GM18873 (cell line): ENCODE results near the gene SET.

ENCODE experiments used
- ATAC-seq: cut with Tn5 transposase; IDR thresholded peaks from one replicate; pipeline ENCODE4 v1.9.1; 2021; ENCODE audit warnings: mild to moderate bottlenecking, moderate library complexity, moderate number of reproducible peaks; ENCODE audit not compliant: unreplicated experiment, low FRiP score

Gene SET

DNA sequence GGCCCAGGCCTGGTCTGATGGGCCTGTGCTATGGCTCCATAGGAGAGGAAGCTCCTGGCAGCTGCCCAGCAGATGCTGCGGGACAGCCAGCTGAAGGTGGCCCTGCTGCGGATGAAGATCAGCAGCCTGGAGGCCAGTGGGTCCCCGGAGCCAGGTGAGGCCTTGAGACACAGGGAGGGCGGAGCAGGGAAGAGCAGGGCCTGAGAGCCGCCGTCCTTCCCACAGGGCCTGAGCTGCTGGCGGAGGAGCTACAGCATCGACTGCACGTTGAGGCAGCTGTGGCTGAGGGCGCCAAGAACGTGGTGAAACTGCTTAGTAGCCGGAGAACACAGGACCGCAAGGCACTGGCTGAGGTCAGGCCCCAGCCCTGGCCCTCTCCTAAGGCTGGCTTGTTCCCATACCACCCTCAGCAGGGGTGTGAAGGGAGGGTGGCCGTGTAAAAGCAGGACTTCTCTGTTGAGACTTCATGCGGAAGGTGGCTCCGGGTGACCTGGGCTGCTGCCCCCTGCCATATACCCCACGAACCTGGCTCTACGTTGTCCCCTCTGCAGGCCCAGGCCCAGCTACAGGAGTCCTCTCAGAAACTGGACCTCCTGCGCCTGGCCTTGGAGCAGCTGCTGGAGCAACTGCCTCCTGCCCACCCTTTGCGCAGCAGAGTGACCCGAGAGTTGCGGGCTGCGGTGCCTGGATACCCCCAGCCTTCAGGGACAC is 17.8 kb downstream of the SET start:
- ATAC-seq, result no peak

DNA sequence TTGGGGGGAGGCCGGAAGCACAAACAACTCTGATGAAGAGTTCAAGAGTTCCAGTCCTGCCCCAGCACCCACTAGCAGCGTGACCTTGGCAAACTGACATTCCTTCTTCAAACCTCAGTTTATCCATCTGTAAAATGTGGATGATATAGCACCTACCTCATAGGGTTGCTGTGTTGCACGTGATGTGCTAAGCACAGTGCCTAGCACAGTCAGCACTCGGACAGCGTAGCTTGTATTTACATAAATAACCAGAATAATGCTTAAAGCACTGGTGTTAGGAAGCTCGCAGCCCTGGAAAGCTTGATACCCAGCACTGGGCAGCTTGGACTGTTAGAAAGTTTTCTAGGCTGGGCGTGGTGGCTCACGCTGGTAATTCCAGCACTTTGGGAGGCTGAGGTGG is 18.4 kb downstream of the SET start:
- ATAC-seq, result no peak

- ATAC-seq, result no peak
These were observed 23.7 kb downstream of the SET start for GRCh38 chr9:128712451-128713410.

DNA sequence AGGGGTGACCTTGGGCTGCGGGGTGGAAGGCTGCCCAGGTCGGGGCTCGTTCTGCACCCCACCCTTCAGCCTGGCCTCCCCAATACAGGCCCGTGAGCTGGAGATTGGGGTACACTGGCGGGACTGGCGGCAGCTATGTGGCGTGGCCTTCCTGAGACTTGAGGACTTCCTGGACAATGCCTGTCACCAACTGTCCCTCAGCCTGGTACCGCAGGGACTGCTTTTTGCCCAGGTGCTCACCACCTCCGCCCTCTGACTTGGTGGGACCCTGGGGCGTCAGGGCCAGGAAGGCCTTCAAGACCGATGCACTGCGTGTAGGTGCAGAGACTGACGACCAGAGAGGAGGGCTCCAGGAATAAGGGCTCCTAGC is 24.4 kb downstream of the SET start:
- no peak for ATAC-seq

GRCh38 chr9:128713941-128714573 is 25.0 kb downstream of the SET start:
- no peak for ATAC-seq

- no peak for ATAC-seq
These were observed 25.8 kb downstream of the SET start for GRCh38 chr9:128714586-128715435.

- no peak for ATAC-seq
These were observed 26.4 kb downstream of the SET start for GRCh38 chr9:128715436-128715750.

- no peak for ATAC-seq
These were observed 27.7 kb downstream of the SET start for GRCh38 chr9:128716581-128717254.

DNA sequence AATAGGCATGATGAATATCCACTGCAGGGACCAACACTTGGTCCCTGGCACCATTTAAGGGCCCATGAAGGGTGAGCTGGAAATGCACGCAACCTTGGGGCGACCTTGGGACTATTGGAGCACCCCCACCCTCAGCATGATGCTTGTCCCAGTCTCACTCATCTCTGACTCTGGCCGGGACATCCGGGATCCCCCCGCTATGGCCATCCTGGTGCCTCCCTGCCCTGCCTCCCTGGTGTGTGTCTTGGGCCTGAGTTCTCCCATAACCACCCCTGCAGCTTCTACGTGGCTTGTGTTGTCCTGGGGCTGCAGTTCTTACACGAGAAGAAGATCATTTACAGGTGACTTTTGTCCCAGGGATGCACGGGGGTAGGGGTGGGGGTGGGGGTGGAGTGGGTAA is 29.0 kb downstream of the SET start:
- no peak for ATAC-seq

- ATAC-seq, result no peak
These were observed 29.5 kb downstream of the SET start for GRCh38 chr9:128718475-128718874.

- ATAC-seq, result no peak
These were observed 31.0 kb downstream of the SET start for GRCh38 chr9:128719919-128720605.

DNA sequence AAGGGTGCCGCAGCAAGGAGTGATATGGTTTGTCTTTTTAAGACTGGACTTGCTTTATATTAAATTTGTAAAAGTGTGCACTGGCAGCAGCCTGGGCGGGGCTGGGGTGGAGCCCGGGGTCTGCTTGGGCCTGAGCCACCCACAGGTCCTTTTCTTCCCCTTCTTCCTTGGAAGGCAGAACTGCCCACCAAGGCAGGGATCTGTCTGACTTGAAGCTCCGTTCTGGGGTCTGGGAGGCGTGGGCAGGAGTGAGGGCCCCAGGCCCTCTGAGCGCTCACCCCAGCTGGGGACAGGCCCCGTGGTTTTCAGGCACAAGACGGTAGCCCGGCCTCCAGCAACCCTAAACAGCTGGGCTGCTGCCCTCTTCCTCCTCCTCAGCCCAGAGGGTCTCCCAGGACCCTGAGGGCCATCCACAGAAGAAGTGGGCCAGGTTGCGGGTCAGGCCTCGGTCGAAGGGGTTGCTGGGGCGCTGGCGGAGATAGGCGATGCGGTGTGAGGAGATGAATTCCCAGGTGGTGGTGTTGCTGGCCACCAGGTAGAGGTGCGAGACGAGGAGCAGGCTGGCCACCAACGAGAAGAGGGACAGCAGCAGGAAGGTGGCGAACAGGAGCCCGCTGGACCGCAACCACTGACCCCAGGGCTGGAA is 31.9 kb downstream of the SET start:
- no peak for ATAC-seq

DNA sequence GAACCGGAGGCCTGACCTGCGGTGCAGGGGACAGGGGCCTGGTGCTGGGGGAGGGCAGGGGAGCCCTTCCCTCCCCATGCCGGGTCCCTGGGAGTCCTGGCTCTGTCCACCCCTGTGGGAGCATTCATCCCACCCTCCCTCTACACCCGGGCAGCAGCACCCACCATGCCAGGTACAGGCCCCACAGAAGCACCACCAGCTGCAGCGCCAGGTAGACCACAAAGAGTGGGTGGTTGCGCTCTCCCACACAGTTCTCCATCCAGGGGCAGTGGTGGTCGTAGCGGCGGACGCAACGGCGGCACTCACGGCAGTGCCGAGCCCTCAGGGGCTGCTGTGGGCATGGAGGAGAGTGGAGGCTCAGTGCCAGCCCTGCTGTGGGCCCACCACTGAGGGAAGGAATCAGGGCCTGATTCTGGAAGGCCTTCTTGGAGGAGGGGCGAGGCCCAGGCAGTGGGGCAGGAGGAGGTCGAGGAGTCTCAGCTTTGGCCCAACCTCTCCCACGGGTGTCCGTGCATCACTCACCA is 32.5 kb downstream of the SET start:
- ATAC-seq, result no peak

- no peak for ATAC-seq
These were observed 33.6 kb downstream of the SET start for GRCh38 chr9:128722380-128723351.

- ATAC-seq, result no peak
These were observed 34.4 kb downstream of the SET start for GRCh38 chr9:128723352-128723865.

DNA sequence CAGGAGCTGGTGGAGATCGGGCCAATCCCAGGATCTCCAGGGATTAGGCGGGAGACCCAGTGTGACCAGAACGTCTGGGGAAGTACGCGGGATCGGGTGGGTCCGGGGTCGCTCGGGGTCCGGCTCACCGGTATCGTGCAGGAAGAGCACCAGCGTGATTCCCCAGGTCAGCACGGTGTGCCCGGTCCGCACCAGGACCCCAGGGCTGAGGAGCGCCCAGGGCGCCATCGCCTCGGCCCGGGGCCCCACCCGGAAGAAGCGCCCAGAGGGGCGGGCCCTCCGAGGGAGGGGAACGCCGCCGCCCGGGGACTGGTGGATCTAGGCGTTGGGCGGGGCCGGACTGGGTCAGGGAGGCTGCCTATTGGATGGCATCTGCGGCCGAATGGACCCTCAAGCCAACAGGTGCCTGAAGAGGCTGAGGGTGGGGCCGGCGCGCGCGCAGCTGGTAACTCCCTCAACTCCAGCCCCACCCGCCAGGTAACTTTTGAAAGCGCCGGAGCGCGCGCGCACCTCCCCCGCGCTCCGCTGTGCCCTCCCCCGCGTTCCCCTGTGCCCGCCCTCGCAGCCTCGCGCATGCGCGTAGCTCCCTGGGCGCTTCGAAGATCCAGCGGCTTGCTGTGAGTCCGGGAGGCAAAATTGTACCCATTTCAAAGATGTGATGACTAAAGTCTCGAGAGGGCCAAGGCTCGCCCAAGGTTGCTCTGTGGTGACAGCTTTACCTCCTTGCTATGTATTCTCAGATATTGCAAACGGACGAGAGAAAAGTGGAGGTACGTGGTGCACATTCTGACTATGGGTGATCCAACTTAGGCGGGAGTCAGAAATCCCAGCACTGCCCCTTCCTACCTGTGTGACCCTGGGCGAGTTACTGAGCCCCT is 35.1 kb downstream of the SET start, which contains the start of gene ZDHHC12:
TSS of gene ZDHHC12 (minus strand) at position 262 of the 878 bp plus-strand sequence. CDS start at position 228, 34 bp downstream.
- peak; percentile 84 for ATAC-seq
